Neural progenitor cell (in vitro differentiated cells): ENCODE data around the gene THBS3.
"Not testable (repeated sequence)": the region's sequence is repeated elsewhere in the genome, so short reads cannot be mapped to it uniquely, and the experiment has no call there.

Experiments
- CTCF ChIP-seq: fragments of 200-600 bp; sonication (generic); IDR thresholded peaks from 2 replicates; pipeline ENCODE4 v1.5.1; 2017; ENCODE audit warnings: antibody characterized with exemption, mild to moderate bottlenecking
- EZH2 ChIP-seq: fragments of 200-600 bp; sonication (generic); IDR thresholded peaks from 2 replicates; pipeline ENCODE4 v1.6.1; 2017; ENCODE audit warnings: antibody characterized with exemption, mild to moderate bottlenecking, moderate library complexity
- EZH2phosphoT487 ChIP-seq: fragments of 200-600 bp; sonication (generic); IDR thresholded peaks from 2 replicates; pipeline ENCODE4 v1.6.1; 2017; ENCODE audit warnings: antibody characterized with exemption

- not testable (repeated sequence) for TF ChIP-seq CTCF, EZH2, EZH2phosphoT487
Measured at GRCh38 chr1:155220211-155220965, 12.7 kb upstream of the THBS3 start.
